ENCODE results near the gene ARSD.
"Not testable (repeated sequence)": the region's sequence is repeated elsewhere in the genome, so short reads cannot be mapped to it uniquely, and the experiment has no call there.

The ARSD gene

DNA sequence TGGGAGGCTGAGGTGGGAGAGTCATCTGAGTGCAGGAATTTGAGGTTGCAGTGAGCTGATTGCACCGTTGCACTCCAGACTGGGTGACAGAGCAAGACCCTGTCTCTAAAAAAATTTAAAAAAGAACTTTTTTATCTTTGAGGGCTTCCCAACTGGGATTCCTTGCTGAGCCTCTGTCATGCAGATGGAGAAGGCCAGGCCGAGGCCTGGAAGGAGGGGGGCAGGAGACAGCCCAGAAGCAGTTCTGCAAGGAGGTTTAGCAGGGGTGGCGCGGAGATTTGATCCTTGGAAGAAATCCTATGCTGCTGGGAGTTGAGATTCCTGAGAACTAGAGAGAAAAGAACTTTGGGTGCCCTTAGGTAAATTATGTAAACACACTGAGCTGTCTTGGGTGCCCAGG lies 2.5 kb upstream of the ARSD start:
- DNase-seq, result no peak

DNA sequence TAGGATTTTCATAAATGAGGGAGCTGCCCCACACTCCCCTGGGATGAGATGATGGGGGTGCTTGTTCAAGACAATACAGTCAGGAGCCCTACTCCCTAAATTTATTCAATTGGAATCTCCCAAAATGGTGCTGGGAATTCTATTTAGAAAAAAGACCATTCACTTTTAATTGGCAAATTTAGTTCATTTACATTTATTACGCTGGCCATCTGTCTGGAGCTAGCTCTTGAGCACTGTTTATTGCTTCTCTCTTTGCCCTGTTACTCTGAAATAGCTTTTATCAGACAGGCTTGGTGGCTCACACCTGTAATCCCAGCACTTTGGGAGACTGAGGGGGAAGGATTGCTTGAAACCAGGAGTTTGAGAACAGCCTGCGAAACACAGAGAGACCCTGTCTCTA lies 2.0 kb upstream of the ARSD start:
- DNase-seq, result no peak

DNA sequence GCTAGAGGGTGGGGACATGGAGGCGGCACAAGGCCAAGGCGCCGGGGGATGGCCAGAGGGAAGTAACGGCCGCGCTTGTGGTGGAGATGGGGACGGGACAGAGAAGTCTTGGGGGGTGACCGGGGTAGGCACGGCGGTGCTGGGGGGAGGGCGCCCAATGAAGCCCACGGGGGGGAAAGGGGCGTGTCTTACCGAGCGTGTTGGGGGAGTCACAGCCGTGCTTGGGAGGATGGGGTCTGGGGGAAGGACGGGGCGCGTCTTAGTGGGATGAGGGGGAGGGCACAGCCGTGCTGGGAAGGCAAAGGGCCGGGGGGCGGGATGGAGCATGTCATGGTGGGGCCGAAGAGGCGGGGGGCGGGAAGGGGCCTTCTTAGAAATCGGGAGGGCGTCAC lies 952 bp downstream of the ARSD start:
- DNase-seq, result no peak

DNA sequence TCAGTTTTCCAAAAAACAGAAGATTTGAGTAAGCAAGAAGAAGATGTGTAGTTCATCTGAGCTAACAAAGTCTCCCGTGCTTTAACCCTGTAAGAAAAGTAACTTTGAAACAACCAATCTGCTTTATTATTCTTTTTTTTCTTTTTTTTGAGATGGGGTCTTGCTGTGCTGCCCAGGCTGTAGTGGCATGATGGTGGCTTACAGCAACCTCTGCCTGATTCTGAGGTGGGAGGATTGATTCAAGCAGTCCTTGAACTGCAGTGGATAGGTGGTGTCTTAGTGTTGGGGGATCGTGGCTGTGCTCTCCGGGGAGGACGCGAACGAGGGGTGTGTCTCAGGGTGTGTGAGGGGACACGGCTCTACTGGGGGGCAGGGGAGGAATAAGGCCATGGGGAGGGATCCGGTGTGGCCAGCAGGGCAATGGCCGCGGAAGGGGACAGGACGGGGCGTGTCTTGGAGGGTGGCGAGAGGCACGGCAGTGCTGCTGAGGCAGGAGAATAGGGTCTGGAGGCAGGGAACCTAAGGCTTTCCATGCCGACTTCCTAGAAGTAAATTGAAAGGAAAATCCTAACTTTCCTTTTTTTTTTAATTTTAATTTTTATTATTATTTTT lies 2.4 kb downstream of the ARSD start:
- DNase-seq, result no peak

DNA sequence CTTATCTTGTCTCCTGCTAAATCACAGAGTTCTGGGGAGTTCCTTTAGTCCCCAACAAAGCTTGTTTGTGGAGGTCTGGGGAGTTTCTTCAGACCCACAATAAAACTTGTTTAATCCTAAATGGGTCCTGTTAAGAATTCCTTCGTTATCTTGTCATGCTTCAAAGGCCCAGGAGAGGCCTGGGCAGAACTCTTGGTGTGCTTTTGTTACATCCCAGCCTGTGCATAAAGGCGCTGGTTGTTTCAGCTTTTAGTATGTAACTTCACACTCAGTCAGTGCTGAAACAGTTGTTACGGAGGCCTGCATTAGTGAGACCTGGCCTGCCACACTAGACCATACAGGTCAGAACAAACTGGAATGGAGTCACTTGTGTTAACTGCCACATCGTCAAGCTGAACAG lies 2.9 kb downstream of the ARSD start:
- not testable (repeated sequence) for DNase-seq

DNA sequence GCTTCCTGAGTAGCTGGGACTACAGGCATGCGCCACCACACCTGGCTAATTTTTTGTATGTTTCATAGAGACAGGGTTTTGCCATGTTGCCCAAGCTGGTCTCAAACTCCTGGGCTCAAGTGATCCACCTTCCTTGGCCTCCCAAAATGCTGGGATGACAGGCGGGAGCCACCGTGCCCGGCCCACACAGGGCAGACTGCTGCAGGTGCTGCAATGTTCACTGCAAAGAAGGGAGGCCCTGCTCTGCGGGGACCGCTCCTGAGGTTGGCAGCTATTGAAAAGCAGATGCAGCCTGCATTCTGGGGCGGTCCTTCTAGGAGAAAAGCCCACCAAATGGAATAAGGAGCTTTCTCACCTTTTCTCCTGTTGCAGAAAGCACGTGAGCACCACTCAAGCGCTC lies 5.0 kb downstream of the ARSD start:
- no peak for DNase-seq

DNA sequence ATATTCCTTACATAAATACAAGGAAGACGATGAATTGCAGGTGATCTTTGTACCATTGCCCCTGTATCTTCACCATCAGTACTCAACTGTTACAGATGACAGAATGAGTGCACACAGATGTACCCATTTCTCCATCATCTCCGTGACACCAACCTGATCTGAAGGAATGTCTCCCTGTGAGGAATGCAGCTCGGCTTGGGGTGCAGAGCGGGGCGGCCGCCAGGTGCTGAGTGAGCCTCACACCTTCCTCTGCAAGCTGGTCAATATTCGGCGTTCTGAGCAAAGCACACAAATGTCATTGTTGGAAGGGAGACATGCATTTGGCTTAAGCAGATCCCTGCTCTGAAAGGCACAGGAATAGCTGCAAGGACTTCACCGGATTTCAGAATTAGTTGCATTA lies 7.4 kb downstream of the ARSD start:
- no peak for DNase-seq

DNA sequence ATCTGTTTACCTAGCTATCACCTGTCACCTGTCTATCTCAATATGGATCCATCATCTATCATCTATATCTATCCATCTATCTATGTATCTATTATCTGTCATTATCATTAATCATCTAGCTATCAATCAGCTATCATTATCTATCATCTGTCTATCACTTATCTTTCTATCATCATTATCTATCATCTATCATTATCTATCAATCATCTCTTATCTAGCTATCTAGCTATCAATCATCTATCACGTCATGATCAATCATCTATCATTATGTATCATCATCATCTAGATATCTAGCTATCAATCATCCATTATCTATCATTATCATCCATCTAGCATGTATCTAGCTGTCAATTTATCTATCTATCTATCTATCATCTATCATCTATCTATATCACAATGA lies 7.9 kb downstream of the ARSD start:
- DNase-seq, result no peak

DNA sequence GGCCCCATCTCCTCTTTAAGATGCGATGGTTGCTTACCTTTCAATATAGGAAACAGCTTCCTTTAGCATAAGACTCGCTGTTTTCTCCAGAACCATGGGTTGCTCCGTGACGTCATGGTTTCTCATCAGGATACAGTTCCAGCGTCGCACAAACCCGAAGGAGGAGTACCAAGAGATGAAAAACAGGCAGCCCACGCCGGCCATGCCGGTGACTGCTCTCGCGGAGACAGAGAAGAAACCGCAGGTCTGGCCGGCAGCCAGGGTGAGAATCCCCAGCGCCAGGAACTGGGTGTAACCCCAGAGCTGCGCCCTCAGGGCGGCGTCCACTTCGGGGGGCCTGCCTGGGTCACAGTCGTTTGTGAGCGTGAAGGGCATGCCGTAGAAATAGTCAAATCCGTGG lies 11.4 kb downstream of the ARSD start:
- no peak for DNase-seq

DNA sequence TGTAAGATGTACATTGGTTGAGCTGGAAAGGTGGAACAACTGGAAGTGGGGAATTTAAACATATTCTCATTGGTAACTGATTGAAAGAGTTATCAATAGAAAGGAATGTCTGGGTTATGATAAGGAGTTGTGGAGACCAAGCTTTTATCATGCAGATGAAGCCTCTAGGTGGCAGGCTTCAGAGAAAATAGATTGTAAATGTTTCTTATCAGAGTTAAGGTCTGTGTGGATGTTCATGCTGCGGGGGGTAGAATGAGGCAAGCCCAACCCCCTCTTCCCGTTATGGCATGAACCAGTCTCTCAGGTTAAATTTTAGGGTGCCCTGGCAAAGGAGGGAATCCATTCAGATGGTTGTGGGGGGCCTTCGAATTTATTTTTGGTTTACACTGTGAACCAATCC lies 16.0 kb downstream of the ARSD start:
- DNase-seq, result no peak

DNA sequence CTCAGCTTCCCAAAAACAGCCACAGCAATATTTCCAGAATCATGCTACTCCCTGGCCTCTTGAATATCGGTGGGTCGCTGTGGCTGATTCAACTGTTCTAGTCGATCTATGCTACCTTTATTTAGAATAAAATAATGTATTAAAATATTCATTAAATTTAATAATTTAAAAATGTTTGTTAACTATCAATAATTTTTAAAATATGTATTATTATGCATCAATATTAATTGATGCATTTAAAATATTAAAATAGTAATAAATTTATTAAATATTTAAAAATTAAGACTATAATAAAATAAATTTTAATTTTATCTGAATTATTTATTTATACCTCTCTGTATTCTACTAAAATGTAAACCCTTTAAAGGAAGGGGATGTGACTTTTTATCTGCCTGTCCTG lies 19.0 kb downstream of the ARSD start:
- DNase-seq, result no peak

DNA sequence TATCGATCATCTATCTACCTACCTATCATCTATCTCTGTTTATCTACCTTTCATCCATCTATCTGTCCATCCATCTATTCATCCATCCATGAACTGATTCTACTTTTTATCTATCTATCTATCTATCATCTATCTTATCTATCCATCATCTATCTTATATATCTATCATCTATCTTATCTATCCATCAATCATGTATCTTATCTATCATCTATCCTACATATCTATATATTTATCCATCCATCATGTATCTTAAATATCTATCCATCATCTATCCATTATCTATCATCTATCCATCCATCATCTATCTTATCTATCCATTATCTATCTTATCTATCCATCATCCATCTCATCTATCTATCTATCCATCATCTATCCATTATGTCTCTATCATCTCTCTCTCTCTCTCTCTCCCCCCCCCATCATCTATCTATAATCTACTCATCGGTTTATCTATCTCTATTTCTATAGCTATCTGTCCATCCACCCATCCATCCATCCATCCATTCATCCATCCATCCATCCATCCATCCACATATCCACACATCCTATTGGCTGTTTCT lies 20.9 kb downstream of the ARSD start:
- no peak for DNase-seq

DNA sequence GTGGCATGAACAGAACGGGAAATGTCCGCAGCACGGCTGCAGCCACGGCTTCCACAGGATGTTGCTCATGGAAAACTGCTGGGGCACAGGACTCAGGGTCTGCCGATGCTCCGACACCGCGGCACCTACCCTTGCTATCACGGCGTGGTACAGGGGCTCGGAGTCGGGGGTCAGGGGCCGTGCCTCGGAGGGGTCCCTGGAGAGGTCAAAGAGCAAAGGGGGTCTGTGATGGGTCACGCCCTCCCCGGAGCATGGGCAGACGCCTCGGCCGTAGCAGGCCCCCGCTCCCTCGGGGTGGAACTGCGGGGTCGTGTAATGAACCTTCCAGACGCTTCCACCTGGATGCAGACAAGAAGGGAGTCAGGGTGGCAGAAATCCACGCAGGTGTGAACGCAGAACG lies 21.8 kb downstream of the ARSD start:
- DNase-seq, result no peak

DNA sequence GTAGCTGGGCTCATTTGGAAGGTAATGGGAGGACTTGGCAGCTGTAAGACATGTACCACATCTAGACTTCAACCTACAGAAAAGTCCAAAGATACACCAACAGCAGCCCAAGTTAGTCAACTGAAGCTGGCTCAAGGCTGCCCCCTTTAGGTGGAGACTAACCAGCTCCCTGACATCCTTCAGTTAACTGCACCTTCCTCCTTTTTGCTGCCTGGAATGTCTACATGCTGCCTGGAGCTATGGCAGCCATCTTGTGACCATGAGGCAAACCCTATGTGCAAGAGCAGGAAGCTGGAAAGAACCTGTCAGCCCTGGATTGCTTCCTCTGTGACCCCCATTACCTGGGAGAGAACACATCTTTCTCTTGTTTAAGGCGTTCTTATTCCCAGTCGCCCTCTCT lies 25.8 kb downstream of the ARSD start:
- no peak for DNase-seq

DNA sequence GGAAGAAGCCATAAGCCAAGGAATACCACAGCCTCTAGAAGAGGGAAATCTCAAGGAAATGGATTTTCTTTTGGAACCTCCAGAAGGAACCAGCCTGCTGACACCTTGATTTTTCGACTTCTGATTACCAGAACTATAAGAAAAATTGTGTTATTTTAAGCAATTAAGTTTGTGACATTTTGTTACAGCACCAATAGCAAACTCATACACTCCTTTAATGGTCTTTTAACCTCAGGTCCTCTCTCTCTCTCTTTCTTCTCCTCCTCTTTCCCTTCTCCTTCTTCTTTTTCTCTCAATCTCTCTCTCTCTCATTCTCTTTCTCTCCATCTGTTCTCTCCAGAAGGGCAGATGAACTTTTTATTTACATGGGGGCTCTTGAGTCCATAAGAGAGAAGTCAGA lies 26.3 kb downstream of the ARSD start:
- DNase-seq, result no peak

DNA sequence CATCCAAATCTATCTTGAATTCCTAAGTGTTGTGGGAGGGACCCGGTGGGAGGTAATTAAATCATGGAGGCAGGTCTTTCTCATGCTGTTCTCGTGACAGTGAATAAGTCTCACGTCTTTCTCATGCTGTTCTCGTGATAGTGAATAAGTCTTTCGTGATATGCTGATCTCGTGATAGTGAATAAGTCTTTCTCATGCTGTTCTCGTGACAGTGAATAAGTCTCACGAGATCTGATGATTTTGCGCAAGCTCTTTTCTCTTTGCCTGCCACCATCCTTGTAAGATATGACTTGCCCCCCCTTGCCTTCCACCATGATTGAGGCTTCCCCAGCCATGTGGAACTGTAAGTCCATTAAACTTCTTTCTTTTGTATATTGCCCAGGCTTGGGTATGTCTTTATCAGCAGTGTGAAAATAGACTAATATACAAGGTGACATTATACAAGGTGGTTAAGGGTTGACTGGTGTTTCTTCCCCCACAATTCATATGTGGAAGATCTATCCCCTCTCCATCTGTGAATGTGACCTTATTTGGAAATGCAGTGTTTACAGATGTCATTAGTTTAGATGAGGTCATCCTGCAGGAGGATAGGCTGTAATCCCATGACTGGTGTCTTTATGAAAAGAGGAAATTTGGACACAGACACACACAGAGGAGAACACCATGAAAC lies 27.6 kb downstream of the ARSD start:
- no peak for DNase-seq

DNA sequence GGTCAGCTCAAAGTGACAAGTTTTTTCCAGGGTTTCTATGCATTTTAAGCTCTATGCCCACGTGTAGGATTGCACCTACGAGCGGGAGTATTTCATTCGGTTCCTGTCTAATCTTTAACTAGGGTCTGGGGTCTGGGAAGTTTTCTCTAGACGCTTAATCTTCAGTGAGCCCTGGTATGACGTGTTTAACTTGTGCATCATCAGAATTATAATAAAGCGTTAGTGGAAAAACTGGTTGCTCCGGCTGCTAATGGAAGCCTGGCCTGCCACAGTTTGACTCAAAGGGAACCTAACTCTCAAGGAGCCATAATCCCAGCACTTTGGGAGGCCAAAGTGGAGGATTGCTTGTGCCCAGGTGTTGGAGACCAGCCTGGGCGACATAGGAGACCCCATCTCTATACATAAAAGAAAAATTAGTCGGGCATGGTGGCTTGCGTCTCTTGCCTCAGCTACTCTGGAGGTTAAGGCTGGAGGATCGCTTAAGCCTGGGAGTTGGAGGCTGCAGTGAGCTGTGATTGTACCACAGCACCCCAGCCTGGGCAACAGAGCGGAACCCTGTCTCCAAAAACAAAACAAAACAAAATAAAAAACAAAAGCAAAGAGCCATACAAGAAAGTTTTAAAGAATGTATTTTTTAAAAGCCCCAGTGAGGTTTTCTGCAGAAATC lies 30.2 kb downstream of the ARSD start:
- no peak for DNase-seq

DNA sequence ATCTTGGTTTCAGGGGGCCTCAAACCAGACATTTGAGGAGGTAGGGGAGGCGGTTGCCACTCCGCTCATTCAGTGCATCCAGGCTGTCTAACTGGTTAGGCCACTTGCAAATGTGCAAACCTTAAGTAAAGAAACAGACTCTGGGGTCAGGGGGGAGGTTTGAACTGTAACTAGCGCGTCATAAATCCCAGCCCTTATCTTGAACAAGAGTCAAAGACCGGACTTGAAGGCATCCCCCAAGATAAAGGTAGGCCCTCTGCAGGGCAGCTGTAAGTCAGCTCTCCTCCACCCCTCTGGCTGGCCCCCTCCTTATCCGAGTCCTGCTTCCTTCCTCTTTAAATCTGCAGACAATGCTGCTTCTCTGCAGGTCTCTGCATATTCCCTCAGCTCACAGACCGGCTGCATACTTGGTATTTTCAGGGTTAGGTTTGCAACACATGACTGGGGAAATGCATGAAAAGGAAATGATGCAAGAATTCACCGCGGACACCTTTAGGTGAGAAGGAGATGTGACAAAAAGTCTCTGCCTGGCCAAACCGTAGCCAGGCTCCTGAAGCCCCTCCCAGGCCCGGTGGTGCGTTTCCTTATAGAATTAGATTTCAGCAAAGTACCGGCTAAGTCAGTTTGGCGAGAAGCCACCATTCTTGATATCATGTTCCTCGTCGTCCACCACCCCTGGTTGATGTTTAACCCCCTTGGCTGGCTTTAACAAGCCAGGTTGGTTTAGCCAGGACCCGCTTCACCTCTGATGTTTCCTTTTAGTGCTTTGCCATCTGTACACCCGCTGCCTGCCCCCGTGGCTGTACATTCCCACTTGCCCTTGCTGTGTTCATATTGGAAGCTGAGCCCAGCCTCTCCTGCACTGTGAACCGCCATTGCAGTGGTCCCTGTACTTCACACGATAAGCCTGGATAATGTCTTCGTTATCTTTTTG lies 31.2 kb downstream of the ARSD start:
- not testable (repeated sequence) for DNase-seq

DNA sequence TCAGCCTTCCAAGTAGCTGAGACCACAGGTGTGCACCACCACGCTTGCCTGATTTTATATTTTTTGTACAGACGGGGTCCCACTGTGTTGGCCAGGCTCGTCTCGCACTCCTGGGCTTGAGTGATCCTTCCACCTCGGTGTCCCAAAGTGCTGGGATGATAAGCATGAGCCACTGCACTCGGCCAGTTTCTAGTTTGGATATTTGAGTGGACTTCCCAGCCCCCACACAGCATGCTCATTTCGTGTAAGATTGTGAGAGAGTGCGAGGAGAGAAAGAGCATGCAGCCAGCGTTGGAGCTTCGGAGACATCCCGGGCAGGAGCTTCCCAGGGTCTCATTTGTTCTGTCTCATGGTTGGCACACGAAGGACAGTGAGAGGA lies 31.8 kb downstream of the ARSD start:
- DNase-seq, result no peak

DNA sequence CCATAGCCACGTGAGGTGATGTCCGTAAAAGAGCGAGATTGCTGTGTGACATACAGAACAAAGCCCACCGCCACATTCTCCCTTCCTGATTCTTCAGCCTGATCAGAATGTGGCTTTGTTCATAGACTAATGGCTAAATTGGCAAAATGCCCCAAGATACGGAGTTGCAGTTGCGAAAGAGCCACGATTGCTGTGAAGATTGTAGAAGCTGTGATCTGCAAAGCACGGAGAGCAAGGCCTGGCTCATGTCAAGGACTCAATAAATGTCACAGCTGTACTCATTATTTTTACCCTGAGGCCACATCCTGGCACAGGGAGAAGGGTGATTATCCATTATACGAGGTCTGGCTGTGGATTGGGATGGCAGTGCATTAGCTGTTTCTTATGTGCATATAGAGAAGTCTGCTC lies 34.2 kb downstream of the ARSD start:
- no peak for DNase-seq

DNA sequence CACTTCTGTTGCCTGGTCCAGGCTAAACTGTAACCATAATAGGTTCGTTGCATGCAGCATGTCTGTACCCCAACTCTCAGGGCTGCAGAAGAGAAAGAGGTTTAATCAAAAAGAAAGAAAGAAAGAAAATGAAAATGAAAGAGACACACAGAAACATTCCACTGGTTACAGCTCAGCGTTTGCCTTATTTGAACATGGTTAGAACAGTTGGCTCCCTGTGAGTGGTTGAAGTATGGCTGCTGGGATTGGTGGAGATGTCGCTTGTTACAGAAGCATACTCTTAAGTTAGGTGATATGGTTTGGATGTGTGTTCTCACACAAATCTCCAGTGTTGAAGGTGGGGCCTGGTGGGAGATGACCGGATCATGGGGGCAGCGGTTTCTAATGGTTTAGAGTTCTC lies 36.3 kb downstream of the ARSD start:
- no peak for DNase-seq

DNA sequence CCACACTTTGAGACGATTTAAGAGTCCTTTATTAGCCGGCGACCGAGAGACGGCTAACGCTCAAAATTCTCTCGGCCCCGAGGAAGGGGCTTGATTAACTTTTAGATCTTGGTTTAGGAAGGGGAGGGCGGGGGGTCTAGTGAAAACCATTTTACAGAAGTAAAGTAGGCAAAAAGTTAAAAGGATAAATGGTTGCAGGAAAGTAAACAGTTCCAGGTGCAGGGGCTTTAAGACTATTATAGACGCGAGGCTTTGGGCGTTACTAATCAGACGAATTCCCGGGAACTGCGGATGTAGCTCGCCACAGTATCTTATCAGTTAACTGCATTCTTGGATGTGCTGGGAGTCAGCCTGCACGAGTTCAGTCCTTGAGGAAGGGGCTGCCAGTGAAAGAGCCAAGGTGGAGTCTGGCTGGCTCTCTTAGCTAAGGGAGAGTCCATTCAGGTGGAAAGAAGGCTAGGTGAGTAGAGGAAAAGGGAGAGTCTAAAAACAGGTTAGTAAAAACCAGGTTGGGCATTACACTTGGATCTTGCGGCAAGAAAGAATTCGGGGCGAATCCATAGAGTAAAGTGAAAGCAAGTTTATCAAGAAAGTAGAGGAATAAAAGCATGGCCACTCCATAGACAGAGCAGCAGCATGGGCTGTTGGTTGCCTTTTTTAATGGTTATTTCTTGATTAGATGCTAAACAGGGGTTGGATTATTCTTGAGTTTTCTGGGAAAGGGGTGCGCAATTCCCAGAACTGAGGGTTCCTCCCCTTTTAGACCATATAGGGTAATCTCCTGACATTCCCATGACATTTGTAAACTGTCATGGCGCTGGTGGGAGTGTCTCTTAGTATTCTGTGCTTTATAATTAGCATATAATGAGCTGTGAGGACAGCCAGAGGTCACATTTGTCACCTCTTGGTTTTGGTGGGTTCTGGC lies 38.3 kb downstream of the ARSD start:
- DNase-seq, result not testable (repeated sequence)
